HUES6 (cell line): ENCODE data around the gene NCS1.

ENCODE experiments used
- H3K27ac ChIP-seq: 2 replicates; pipeline ENCODE4 v1.7.0; 2013; ENCODE audit warnings: low read depth, mild to moderate bottlenecking, low read length, inconsistent platforms
- H3K27me3 ChIP-seq: 2 replicates; pipeline ENCODE4 v1.6.1; 2013; ENCODE audit warnings: low read length; ENCODE audit not compliant: control insufficient read depth, insufficient read depth
- H3K36me3 ChIP-seq: 2 replicates; pipeline ENCODE4 v1.6.1; 2013; ENCODE audit warnings: low read length; ENCODE audit not compliant: control insufficient read depth, insufficient read depth
- H3K4me1 ChIP-seq: 2 replicates; pipeline ENCODE4 v1.6.1; 2013; ENCODE audit warnings: low read length; ENCODE audit not compliant: control insufficient read depth, insufficient read depth
- H3K4me3 ChIP-seq: 2 replicates; pipeline ENCODE4 v1.5.1; 2013; ENCODE audit warnings: low read depth, low read length
- H3K9ac ChIP-seq: one replicate; pipeline ENCODE4 v1.6.1; 2013; ENCODE audit warnings: mild to moderate bottlenecking, low read length
- H3K9me3 ChIP-seq: 2 replicates; pipeline ENCODE4 v1.6.1; 2013; ENCODE audit warnings: low read depth, low read length; ENCODE audit not compliant: control insufficient read depth, insufficient read depth

Gene NCS1

GRCh38 chr9:130172161-130172857, at the start of gene NCS1:
Gene NCS1, plus strand, starts transcription at chr9:130172404. Its CDS starts 260 bp downstream, at chr9:130172664.
- peak within 1 kb of the TSS; percentile 62 for H3K4me3 ChIP-seq
- H3K9me3 ChIP-seq = no peaks in the 10 kb centered on the region
- no peaks in the 10 kb centered on the region for H3K27me3 ChIP-seq
- H3K9ac ChIP-seq = peak within 1 kb of the TSS; percentile 40
- H3K4me1 ChIP-seq = peaks cover 19% of the 10 kb centered on the region
- no peak within 1 kb of the TSS for H3K27ac ChIP-seq
- no peaks in the 10 kb centered on the region for H3K36me3 ChIP-seq

DNA sequence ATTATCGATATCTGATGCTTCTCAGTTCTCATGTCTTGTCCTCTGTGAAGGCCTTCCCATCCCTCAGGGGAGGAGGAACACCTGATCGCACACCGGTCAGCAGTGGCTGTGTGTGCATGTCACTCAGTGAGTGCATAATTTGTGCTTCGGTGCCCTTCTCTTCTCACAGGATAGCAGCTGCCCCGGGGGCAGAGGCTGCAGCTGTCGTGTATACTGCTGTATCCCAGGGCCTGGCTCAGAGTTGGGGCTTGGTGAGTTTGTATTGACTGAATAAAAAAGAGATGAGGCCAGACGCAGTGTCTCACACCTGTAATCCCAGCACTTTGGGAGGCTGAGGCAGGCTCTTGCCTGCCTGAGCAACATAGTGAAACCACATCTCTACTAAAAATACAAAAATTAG, 49.7 kb upstream of the NCS1 start:
- no peak overlapping the region for H3K4me3 ChIP-seq
- H3K27me3 ChIP-seq = no peaks in the 10 kb centered on the region
- no peak overlapping the region for H3K9ac ChIP-seq
- no peaks in the 10 kb centered on the region for H3K9me3 ChIP-seq
- peaks cover 14% of the 10 kb centered on the region for H3K36me3 ChIP-seq
- no peak overlapping the region for H3K27ac ChIP-seq
- H3K4me1 ChIP-seq = peaks cover 31% of the 10 kb centered on the region

GRCh38 chr9:130124085-130124860, 47.9 kb upstream of the NCS1 start:
- no peak overlapping the region for H3K27ac ChIP-seq
- H3K9me3 ChIP-seq = no peaks in the 10 kb centered on the region
- H3K9ac ChIP-seq = no peak overlapping the region
- H3K36me3 ChIP-seq = peaks cover 31% of the 10 kb centered on the region
- H3K4me1 ChIP-seq = peaks cover 13% of the 10 kb centered on the region
- no peaks in the 10 kb centered on the region for H3K27me3 ChIP-seq
- no peak overlapping the region for H3K4me3 ChIP-seq

- H3K27me3 ChIP-seq = no peaks in the 10 kb centered on the region
- H3K36me3 ChIP-seq = peaks cover 50% of the 10 kb centered on the region
- H3K4me3 ChIP-seq = no peak overlapping the region
- H3K4me1 ChIP-seq = no peaks in the 10 kb centered on the region
- H3K27ac ChIP-seq = no peak overlapping the region
- H3K9me3 ChIP-seq = no peaks in the 10 kb centered on the region
- no peak overlapping the region for H3K9ac ChIP-seq
These were observed 45.3 kb upstream of the NCS1 start for GRCh38 chr9:130126721-130127433.

GRCh38 chr9:130128251-130128650, 44.0 kb upstream of the NCS1 start:
- H3K27ac ChIP-seq = no peak overlapping the region

GRCh38 chr9:130128733-130129431, 43.3 kb upstream of the NCS1 start:
- H3K27me3 ChIP-seq = no peaks in the 10 kb centered on the region
- no peak overlapping the region for H3K27ac ChIP-seq
- H3K36me3 ChIP-seq = peaks cover 47% of the 10 kb centered on the region
- no peaks in the 10 kb centered on the region for H3K4me1 ChIP-seq
- no peaks in the 10 kb centered on the region for H3K9me3 ChIP-seq
- no peak overlapping the region for H3K4me3 ChIP-seq
- H3K9ac ChIP-seq = no peak overlapping the region

More at GRCh38 chr9:130128251-130128650, 44.0 kb upstream of the NCS1 start:
- Histone ChIP-seq H3K36me3 (peaks cover 48% of the 10 kb centered on the region), H3K4me3 (no peak overlapping the region), H3K4me1 (no peaks in the 10 kb centered on the region), H3K9me3 (no peaks in the 10 kb centered on the region), H3K9ac (no peak overlapping the region), H3K27me3 (no peaks in the 10 kb centered on the region)

GRCh38 chr9:130129432-130130061, 42.7 kb upstream of the NCS1 start:
- H3K9me3 ChIP-seq = no peaks in the 10 kb centered on the region
- no peaks in the 10 kb centered on the region for H3K4me1 ChIP-seq
- no peak overlapping the region for H3K27ac ChIP-seq
- H3K4me3 ChIP-seq = no peak overlapping the region
- H3K36me3 ChIP-seq = peaks cover 44% of the 10 kb centered on the region
- no peaks in the 10 kb centered on the region for H3K27me3 ChIP-seq
- no peak overlapping the region for H3K9ac ChIP-seq

- H3K9ac ChIP-seq = no peak overlapping the region
- no peak overlapping the region for H3K4me3 ChIP-seq
- H3K27me3 ChIP-seq = no peaks in the 10 kb centered on the region
- peaks cover 11% of the 10 kb centered on the region for H3K4me1 ChIP-seq
- no peaks in the 10 kb centered on the region for H3K9me3 ChIP-seq
- no peak overlapping the region for H3K27ac ChIP-seq
- H3K36me3 ChIP-seq = peaks cover 37% of the 10 kb centered on the region
These were observed 39.5 kb upstream of the NCS1 start for GRCh38 chr9:130132746-130133145.

- Histone ChIP-seq H3K36me3 (0 out of 2 replicates have a peak, but pooled peaks cover 2% of the 10 kb centered on the region), H3K4me1 (peaks cover 30% of the 10 kb centered on the region), H3K4me3 (no peak overlapping the region), H3K9ac (no peak overlapping the region), H3K27ac (no peak overlapping the region), H3K9me3 (no peaks in the 10 kb centered on the region), H3K27me3 (no peaks in the 10 kb centered on the region)
These were observed 35.0 kb upstream of the NCS1 start for GRCh38 chr9:130137081-130137640.

GRCh38 chr9:130137641-130138081, 34.5 kb upstream of the NCS1 start:
- no peak overlapping the region for H3K4me3 ChIP-seq
- no peaks in the 10 kb centered on the region for H3K27me3 ChIP-seq
- H3K9me3 ChIP-seq = no peaks in the 10 kb centered on the region
- H3K27ac ChIP-seq = peak overlapping the region; percentile 14; the same call in 1 of the 2 replicates
- H3K36me3 ChIP-seq = 0 out of 2 replicates have a peak, but pooled peaks cover 2% of the 10 kb centered on the region
- peak overlapping the region; percentile 29 for H3K9ac ChIP-seq
- peaks cover 33% of the 10 kb centered on the region for H3K4me1 ChIP-seq
